Measurements from ENCODE around the gene CKS2.
A peak's percentile ranks its signal among the peaks of the same experiment; 100 is the strongest.

CKS2 gene

DNA sequence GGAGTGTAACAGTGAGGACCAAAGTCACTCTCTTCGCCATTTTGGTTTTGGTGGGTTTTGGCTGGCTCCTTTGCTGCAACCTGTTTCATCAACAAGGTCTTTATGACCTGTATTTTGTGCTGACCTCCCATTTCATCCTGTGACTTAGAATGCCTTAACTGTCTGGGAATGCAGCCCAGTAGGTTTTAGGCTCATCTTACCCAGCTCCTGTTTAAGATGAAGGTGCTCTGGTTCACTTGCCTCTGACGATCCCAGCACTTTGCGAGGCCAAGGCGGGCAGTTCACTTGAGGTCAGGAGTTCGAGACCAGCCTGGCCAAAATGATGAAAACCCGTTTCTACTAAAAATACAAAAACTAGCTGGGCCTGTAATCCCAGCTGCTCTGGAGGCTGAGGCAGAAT, 1.8 kb upstream of the CKS2 start:
- H3K79me2 ChIP-seq (ENCODE audit: insufficient read depth, low read length), result peaks cover 43% of the 10 kb centered on the region

DNA sequence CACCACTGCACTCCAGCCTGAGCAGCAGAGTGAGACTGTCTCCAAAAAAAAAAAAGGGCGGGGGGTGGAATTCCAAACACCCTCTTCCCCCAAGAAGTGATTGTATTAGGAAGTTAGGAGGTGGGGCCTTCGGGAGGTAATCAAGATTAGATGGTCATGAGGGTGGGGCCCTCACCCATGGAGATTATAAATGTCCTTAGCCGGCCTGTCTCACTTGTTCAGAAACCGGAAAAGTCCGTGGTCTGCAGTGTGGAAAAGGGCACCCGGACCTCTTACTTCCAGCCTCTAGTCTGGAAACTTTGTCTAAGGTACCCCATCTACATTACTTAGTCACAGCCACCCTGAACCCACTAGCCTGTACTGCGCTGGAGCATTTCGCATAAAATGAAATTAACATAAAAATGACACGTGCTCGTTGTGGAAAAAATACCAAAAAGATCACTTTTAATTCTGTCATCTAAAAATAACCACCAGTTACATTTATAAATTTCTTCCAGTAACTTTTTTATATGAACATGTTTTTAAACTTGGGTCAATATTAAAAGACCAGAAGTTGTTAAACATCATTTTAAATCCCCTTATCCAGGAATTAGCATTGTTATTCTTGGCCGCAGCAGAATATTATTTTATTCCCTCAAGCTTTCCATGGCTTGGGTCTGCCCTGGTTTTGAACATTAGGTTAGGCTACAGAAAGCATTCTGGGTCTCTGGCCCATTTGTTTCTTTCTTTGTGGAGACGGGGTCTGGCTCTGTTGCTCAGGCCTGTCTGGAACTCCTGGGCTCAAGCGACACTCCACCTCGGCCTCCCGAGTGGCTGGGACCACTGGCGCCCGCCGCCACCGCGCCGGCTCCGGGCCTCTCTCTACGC, 1.2 kb upstream of the CKS2 start:
- Histone ChIP-seq H3K36me3 (ENCODE audit: insufficient read depth, low read length) (peaks cover 34% of the 10 kb centered on the region), H2AFZ (ENCODE audit: low read depth, low read length) (peak overlapping the region; percentile 46), H4K20me1 (ENCODE audit: insufficient read depth, low read length) (peaks cover 35% of the 10 kb centered on the region), H3K27ac (ENCODE audit: low read length) (peak overlapping the region; percentile 95), H3K27me3 (ENCODE audit: insufficient read depth, low read length, poor library complexity) (no peaks in the 10 kb centered on the region), H3K4me1 (ENCODE audit: insufficient read depth, low read length) (peaks cover 34% of the 10 kb centered on the region), H3K4me3 (ENCODE audit: low read depth in 1 of 2, low read length in 2 of 2) (peak overlapping the region; percentile 60 to 62), H3K79me2 (ENCODE audit: insufficient read depth, low read length) (peaks cover 50% of the 10 kb centered on the region), H3K9me3 (ENCODE audit: insufficient read depth, low read length, severe bottlenecking) (no peaks in the 10 kb centered on the region), H3K4me2 (ENCODE audit: insufficient read depth, low read length) (peak overlapping the region; percentile 66), H3K9ac (ENCODE audit: low read depth, low read length) (peak overlapping the region; percentile 89)
- TF ChIP-seq, protein P1, sequence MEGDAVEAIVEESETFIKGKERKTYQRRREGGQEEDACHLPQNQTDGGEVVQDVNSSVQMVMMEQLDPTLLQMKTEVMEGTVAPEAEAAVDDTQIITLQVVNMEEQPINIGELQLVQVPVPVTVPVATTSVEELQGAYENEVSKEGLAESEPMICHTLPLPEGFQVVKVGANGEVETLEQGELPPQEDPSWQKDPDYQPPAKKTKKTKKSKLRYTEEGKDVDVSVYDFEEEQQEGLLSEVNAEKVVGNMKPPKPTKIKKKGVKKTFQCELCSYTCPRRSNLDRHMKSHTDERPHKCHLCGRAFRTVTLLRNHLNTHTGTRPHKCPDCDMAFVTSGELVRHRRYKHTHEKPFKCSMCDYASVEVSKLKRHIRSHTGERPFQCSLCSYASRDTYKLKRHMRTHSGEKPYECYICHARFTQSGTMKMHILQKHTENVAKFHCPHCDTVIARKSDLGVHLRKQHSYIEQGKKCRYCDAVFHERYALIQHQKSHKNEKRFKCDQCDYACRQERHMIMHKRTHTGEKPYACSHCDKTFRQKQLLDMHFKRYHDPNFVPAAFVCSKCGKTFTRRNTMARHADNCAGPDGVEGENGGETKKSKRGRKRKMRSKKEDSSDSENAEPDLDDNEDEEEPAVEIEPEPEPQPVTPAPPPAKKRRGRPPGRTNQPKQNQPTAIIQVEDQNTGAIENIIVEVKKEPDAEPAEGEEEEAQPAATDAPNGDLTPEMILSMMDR (IDR thresholded peaks at IDR 0.05; ENCODE audit: borderline replicate concordance, extremely low read depth, low read length, poor library complexity, severe bottlenecking), result no peak
- TF ChIP-seq EZH2 (IDR thresholded peaks at IDR 0.05; ENCODE audit: borderline replicate concordance, low read depth, low read length, severe bottlenecking), result no peak
- ATAC-seq (ENCODE audit: insufficient read depth, low read depth) (no peak), DNase-seq (no peak)

More for the DNA sequence above, 1.8 kb upstream of the CKS2 start:
- Histone ChIP-seq H3K27me3 (ENCODE audit: insufficient read depth, low read length, poor library complexity) (no peaks in the 10 kb centered on the region), H3K36me3 (ENCODE audit: insufficient read depth, low read length) (peaks cover 27% of the 10 kb centered on the region), H3K4me1 (ENCODE audit: insufficient read depth, low read length) (peaks cover 28% of the 10 kb centered on the region), H3K4me2 (ENCODE audit: insufficient read depth, low read length) (no peak overlapping the region), H2AFZ (ENCODE audit: low read depth, low read length) (no peak overlapping the region), H3K4me3 (ENCODE audit: low read depth in 1 of 2, low read length in 2 of 2) (no peak overlapping the region; a peak in 1 of 4 replicates), H4K20me1 (ENCODE audit: insufficient read depth, low read length) (peaks cover 28% of the 10 kb centered on the region), H3K27ac (ENCODE audit: low read length) (no peak overlapping the region), H3K9ac (ENCODE audit: low read depth, low read length) (no peak overlapping the region), H3K9me3 (ENCODE audit: insufficient read depth, low read length, severe bottlenecking) (no peaks in the 10 kb centered on the region)
- no peak for DNase-seq
- no peak for ATAC-seq (ENCODE audit: insufficient read depth, low read depth)
- TF ChIP-seq, protein P1 (IDR thresholded peaks at IDR 0.05; ENCODE audit: borderline replicate concordance, extremely low read depth, low read length, poor library complexity, severe bottlenecking), result no peak
- no peak for TF ChIP-seq EZH2 (IDR thresholded peaks at IDR 0.05; ENCODE audit: borderline replicate concordance, low read depth, low read length, severe bottlenecking)

DNA sequence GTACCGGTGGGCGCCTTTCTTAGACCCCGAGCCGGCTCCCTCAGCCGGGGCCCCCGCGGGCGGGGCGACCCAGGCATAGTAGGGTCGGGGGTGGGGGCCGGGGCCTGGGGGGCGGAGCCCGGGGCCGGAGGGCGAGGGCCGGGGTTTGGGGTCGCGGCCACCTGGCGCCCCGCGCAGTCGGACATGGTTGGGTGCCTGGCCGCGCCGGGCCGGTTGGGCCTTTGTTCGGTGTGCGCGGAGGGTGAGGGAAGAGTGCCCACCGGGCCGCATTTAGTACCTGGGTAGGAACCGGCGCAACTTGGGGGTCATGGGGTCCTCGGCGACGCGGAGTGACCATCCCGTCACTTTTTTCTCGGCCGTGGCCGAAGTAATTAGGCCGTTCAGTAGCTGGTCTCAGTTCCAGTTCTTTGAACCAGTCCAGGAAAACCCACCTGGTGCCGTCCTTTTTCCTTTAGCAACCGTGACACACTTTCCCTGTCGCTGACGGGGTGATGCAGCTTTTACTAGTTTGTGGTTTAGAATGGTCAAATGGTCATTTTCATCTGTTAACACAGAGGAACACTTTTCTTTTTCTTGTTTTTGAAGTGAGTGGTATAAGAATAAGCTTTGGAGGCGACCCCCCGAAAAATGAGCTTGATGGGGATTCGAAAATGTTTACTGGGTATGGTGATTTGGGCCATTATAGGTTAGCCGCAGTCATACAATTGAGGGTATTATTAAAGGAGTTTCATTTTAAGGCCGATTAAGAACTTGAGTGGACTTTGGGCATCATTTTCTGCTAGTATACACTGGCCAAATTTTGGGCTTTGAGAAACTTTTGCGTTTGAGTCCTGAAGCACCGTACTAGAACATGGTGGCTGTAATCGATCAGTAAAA, 589 bp downstream of the CKS2 start:
- Histone ChIP-seq H2AFZ (ENCODE audit: low read depth, low read length) (no peak overlapping the region), H3K27ac (ENCODE audit: low read length) (peak overlapping the region; percentile 91), H3K4me2 (ENCODE audit: insufficient read depth, low read length) (peak overlapping the region; percentile 70), H3K9me3 (ENCODE audit: insufficient read depth, low read length, severe bottlenecking) (no peaks in the 10 kb centered on the region), H3K9ac (ENCODE audit: low read depth, low read length) (peak overlapping the region; percentile 89), H3K36me3 (ENCODE audit: insufficient read depth, low read length) (peaks cover 51% of the 10 kb centered on the region), H3K79me2 (ENCODE audit: insufficient read depth, low read length) (peaks cover 68% of the 10 kb centered on the region), H4K20me1 (ENCODE audit: insufficient read depth, low read length) (peaks cover 38% of the 10 kb centered on the region), H3K4me1 (ENCODE audit: insufficient read depth, low read length) (peaks cover 48% of the 10 kb centered on the region), H3K4me3 (ENCODE audit: low read depth in 1 of 2, low read length in 2 of 2) (peak overlapping the region; percentile 72 to 96), H3K27me3 (ENCODE audit: insufficient read depth, low read length, poor library complexity) (no peaks in the 10 kb centered on the region)
- DNase-seq, result no peak
- ATAC-seq (ENCODE audit: insufficient read depth, low read depth), result peak; percentile 25
- TF ChIP-seq, protein P1 (IDR thresholded peaks at IDR 0.05; ENCODE audit: borderline replicate concordance, extremely low read depth, low read length, poor library complexity, severe bottlenecking), result no peak
- no peak for TF ChIP-seq EZH2 (IDR thresholded peaks at IDR 0.05; ENCODE audit: borderline replicate concordance, low read depth, low read length, severe bottlenecking)
